ENCODE data around the gene FOXE1. TPM values are rescaled to one million over a fixed set of nuclear protein-coding genes. Genes with fewer than 3 reads are reported as not detected.
A peak's percentile ranks its signal among the peaks of the same experiment; 100 is the strongest.

The FOXE1 gene
- total RNA-seq, 2 donors from 2014 or later: not detected

GRCh38 chr9:97852399-97853055 lies 499 bp upstream of the FOXE1 start:
- DNase-seq (ENCODE audit: low spot score) (no peak), ATAC-seq (no peak)
- Mint-ChIP-seq H3K27me3 (peaks cover 45 to 51% of the 10 kb centered on the region in 2 donors), H3K27ac (no peak overlapping the region), H3K36me3 (no peaks in the 10 kb centered on the region), H3K4me1 (ENCODE audit: low read depth in 2 of 2) (peaks cover 7% of the 10 kb centered on the region in 2 donors), H3K4me3 (no peak overlapping the region), H3K9me3 (no peaks in the 10 kb centered on the region)

GRCh38 chr9:97853844-97854695 lies 1.0 kb downstream of the FOXE1 start:
- ATAC-seq (peak; percentile 75 to 80), DNase-seq (ENCODE audit: low spot score) (no peak)
- H3K9me3 Mint-ChIP-seq: no peaks in the 10 kb centered on the region
- no peak overlapping the region for H3K27ac Mint-ChIP-seq
- H3K4me3 Mint-ChIP-seq: peak overlapping the region; percentile 85
- H3K4me1 Mint-ChIP-seq (ENCODE audit: low read depth in 2 of 2): peaks cover 7 to 10% of the 10 kb centered on the region in 2 donors
- peaks cover 54 to 56% of the 10 kb centered on the region in 2 donors for H3K27me3 Mint-ChIP-seq
- H3K36me3 Mint-ChIP-seq: no peaks in the 10 kb centered on the region

GRCh38 chr9:97854696-97855485 lies 1.9 kb downstream of the FOXE1 start:
- H3K27me3 Mint-ChIP-seq: peaks cover 48 to 56% of the 10 kb centered on the region in 2 donors
- H3K36me3 Mint-ChIP-seq: no peaks in the 10 kb centered on the region
- ATAC-seq (no peak), DNase-seq (ENCODE audit: low spot score) (no peak)
- no peak overlapping the region for H3K27ac Mint-ChIP-seq
- H3K9me3 Mint-ChIP-seq: no peaks in the 10 kb centered on the region
- no peak overlapping the region for H3K4me3 Mint-ChIP-seq
- H3K4me1 Mint-ChIP-seq (ENCODE audit: low read depth in 2 of 2): peaks cover 7 to 10% of the 10 kb centered on the region in 2 donors

- H3K4me3 Mint-ChIP-seq: no peak overlapping the region
- no peaks in the 10 kb centered on the region for H3K36me3 Mint-ChIP-seq
- no peak for DNase-seq (ENCODE audit: low spot score)
- H3K27me3 Mint-ChIP-seq: peaks cover 47 to 55% of the 10 kb centered on the region in 2 donors
- no peak for ATAC-seq
- no peaks in the 10 kb centered on the region for H3K9me3 Mint-ChIP-seq
- H3K27ac Mint-ChIP-seq: no peak overlapping the region
- H3K4me1 Mint-ChIP-seq (ENCODE audit: low read depth in 2 of 2): peaks cover 5 to 10% of the 10 kb centered on the region in 2 donors
Measured at GRCh38 chr9:97855486-97855875, 2.5 kb downstream of the FOXE1 start.

- H3K27ac Mint-ChIP-seq: no peak overlapping the region
- H3K4me3 Mint-ChIP-seq: no peak overlapping the region
- no peaks in the 10 kb centered on the region for H3K9me3 Mint-ChIP-seq
- no peaks in the 10 kb centered on the region for H3K36me3 Mint-ChIP-seq
- peaks cover 1 to 10% of the 10 kb centered on the region in 2 donors for H3K4me1 Mint-ChIP-seq (ENCODE audit: low read depth in 2 of 2)
- DNase-seq (ENCODE audit: low spot score): no peak
- peaks cover 47 to 53% of the 10 kb centered on the region in 2 donors for H3K27me3 Mint-ChIP-seq
- ATAC-seq: no peak
Measured at GRCh38 chr9:97855899-97856298, 2.9 kb downstream of the FOXE1 start.

GRCh38 chr9:97856857-97857605 lies 4.0 kb downstream of the FOXE1 start:
- peaks cover 54 to 61% of the 10 kb centered on the region in 2 donors for H3K27me3 Mint-ChIP-seq

GRCh38 chr9:97857606-97858392 lies 4.8 kb downstream of the FOXE1 start:
- H3K9me3 Mint-ChIP-seq: no peaks in the 10 kb centered on the region

More at GRCh38 chr9:97856857-97857605, 4.0 kb downstream of the FOXE1 start:
- ATAC-seq (no peak), DNase-seq (ENCODE audit: low spot score) (no peak)
- Mint-ChIP-seq H3K9me3 (no peaks in the 10 kb centered on the region), H3K36me3 (no peaks in the 10 kb centered on the region), H3K4me1 (ENCODE audit: low read depth in 2 of 2) (peaks cover 0 to 10% of the 10 kb centered on the region in 2 donors), H3K27ac (no peak overlapping the region), H3K4me3 (no peak overlapping the region)

GRCh38 chr9:97858393-97858713 lies 5.3 kb downstream of the FOXE1 start:
- no peak overlapping the region for H3K4me3 Mint-ChIP-seq
- no peaks in the 10 kb centered on the region for H3K36me3 Mint-ChIP-seq
- H3K27me3 Mint-ChIP-seq: peaks cover 53 to 63% of the 10 kb centered on the region in 2 donors
- H3K9me3 Mint-ChIP-seq: no peaks in the 10 kb centered on the region
- DNase-seq (ENCODE audit: low spot score) (no peak), ATAC-seq (no peak)
- H3K4me1 Mint-ChIP-seq (ENCODE audit: low read depth in 2 of 2): peaks cover 0 to 7% of the 10 kb centered on the region in 2 donors
- no peak overlapping the region for H3K27ac Mint-ChIP-seq

More at GRCh38 chr9:97857606-97858392, 4.8 kb downstream of the FOXE1 start:
- no peak for ATAC-seq
- peaks cover 0 to 7% of the 10 kb centered on the region in 2 donors for H3K4me1 Mint-ChIP-seq (ENCODE audit: low read depth in 2 of 2)
- DNase-seq (ENCODE audit: low spot score): no peak
- H3K36me3 Mint-ChIP-seq: no peaks in the 10 kb centered on the region
- peaks cover 56 to 63% of the 10 kb centered on the region in 2 donors for H3K27me3 Mint-ChIP-seq
- no peak overlapping the region for H3K4me3 Mint-ChIP-seq
- no peak overlapping the region for H3K27ac Mint-ChIP-seq

- no peaks in the 10 kb centered on the region for H3K9me3 Mint-ChIP-seq
- H3K27me3 Mint-ChIP-seq: peaks cover 53 to 63% of the 10 kb centered on the region in 2 donors
- no peak overlapping the region for H3K27ac Mint-ChIP-seq
- no peak for ATAC-seq
- H3K36me3 Mint-ChIP-seq: no peaks in the 10 kb centered on the region
- no peak for DNase-seq (ENCODE audit: low spot score)
- H3K4me3 Mint-ChIP-seq: no peak overlapping the region
- H3K4me1 Mint-ChIP-seq (ENCODE audit: low read depth in 2 of 2): peaks cover 0 to 7% of the 10 kb centered on the region in 2 donors
Measured at GRCh38 chr9:97858826-97859225, 5.8 kb downstream of the FOXE1 start.

GRCh38 chr9:97859346-97859745 lies 6.3 kb downstream of the FOXE1 start:
- H3K4me1 Mint-ChIP-seq (ENCODE audit: low read depth in 2 of 2): peaks cover 0 to 4% of the 10 kb centered on the region in 2 donors
- H3K36me3 Mint-ChIP-seq: no peaks in the 10 kb centered on the region
- DNase-seq (ENCODE audit: low spot score) (no peak), ATAC-seq (peak in 1 of 2 donors; percentile 28)
- H3K27ac Mint-ChIP-seq: no peak overlapping the region
- H3K27me3 Mint-ChIP-seq: peaks cover 50 to 67% of the 10 kb centered on the region in 2 donors
- H3K9me3 Mint-ChIP-seq: no peaks in the 10 kb centered on the region
- H3K4me3 Mint-ChIP-seq: no peak overlapping the region

- Mint-ChIP-seq H3K4me1 (ENCODE audit: low read depth in 2 of 2) (peaks cover 0 to 4% of the 10 kb centered on the region in 2 donors), H3K27me3 (peaks cover 53 to 77% of the 10 kb centered on the region in 2 donors), H3K36me3 (peaks cover 10% of the 10 kb centered on the region), H3K27ac (no peak overlapping the region), H3K4me3 (no peak overlapping the region), H3K9me3 (peaks cover 7% of the 10 kb centered on the region)
- no peak for ATAC-seq
- no peak for DNase-seq (ENCODE audit: low spot score)
Measured at GRCh38 chr9:97860451-97861147, 7.6 kb downstream of the FOXE1 start.

- Mint-ChIP-seq H3K4me1 (ENCODE audit: low read depth in 2 of 2) (peaks cover 0 to 4% of the 10 kb centered on the region in 2 donors), H3K4me3 (no peak overlapping the region), H3K27ac (no peak overlapping the region), H3K36me3 (peaks cover 16% of the 10 kb centered on the region), H3K9me3 (peaks cover 11% of the 10 kb centered on the region), H3K27me3 (peaks cover 52 to 77% of the 10 kb centered on the region in 2 donors)
- DNase-seq (ENCODE audit: low spot score): no peak
- no peak for ATAC-seq
Measured at GRCh38 chr9:97861148-97861475, 8.1 kb downstream of the FOXE1 start.

Measured in natural killer cell treated with Interleukin-12 subunit alpha and Interleukin-12 subunit beta and Interleukin-15 and Interleukin-18, amount 100 ng/mL, for 72 hours (primary cell).